DND-41 (cell line): ENCODE measurements around the gene ESRP2.

Experiments
- ATAC-seq: fragments of 200-7000 bp; cut with Tn5 transposase; 3 replicates; pipeline ENCODE4 v1.9.1; 2021; ENCODE audit warnings: low read depth; ENCODE audit not compliant: insufficient read depth
- DNase-seq: peaks from one replicate; pipeline ENCODE4 v3.0.0-alpha.2; 2020
- H2AFZ ChIP-seq: 2 replicates; pipeline ENCODE4 v1.6.0; 2012; ENCODE audit warnings: low read depth, low read length
- H3K27ac ChIP-seq: 2 replicates; pipeline ENCODE4 v1.5.1; 2012; ENCODE audit warnings: low read length, inconsistent platforms
- H3K27me3 ChIP-seq: fragments of 200-600 bp; sonication (generic); 2 replicates; pipeline ENCODE4 v1.6.0; 2012; ENCODE audit warnings: low read length, mild to moderate bottlenecking, inconsistent platforms; ENCODE audit not compliant: insufficient read depth, poor library complexity
- H3K36me3 ChIP-seq: 2 replicates; pipeline ENCODE4 v1.5.1; 2012; ENCODE audit warnings: low read length, inconsistent platforms; ENCODE audit not compliant: insufficient read depth
- H3K4me1 ChIP-seq: 2 replicates; pipeline ENCODE4 v1.5.1; 2012; ENCODE audit warnings: mild to moderate bottlenecking, low read length; ENCODE audit not compliant: insufficient read depth
- H3K4me2 ChIP-seq: 2 replicates; pipeline ENCODE4 v1.6.0; 2012; ENCODE audit warnings: mild to moderate bottlenecking, moderate library complexity, low read length, inconsistent platforms; ENCODE audit not compliant: insufficient read depth
- H3K4me3 ChIP-seq, 2 experiments: fragments of 200-600 bp in 1 of 2; shearing (Covaris generic) in 1 of 2; 2 replicates each; pipeline ENCODE4 v1.5.1; 2012 to 2016; ENCODE audit warnings: inconsistent platforms in 2 of 2, low read length in 2 of 2, mild to moderate bottlenecking in 2 of 2, low read depth in 1 of 2, moderate library complexity in 1 of 2
- H3K79me2 ChIP-seq: 2 replicates; pipeline ENCODE4 v1.6.0; 2012; ENCODE audit warnings: low read length, inconsistent platforms; ENCODE audit not compliant: insufficient read depth
- H3K9ac ChIP-seq: 2 replicates; pipeline ENCODE4 v1.6.0; 2012; ENCODE audit warnings: low read depth, mild to moderate bottlenecking, inconsistent platforms, low read length, moderate library complexity
- H3K9me3 ChIP-seq: 2 replicates; pipeline ENCODE4 v1.5.1; 2012; ENCODE audit warnings: low read length, moderate library complexity, mild to moderate bottlenecking, inconsistent platforms; ENCODE audit not compliant: insufficient read depth, severe bottlenecking
- H4K20me1 ChIP-seq: 2 replicates; pipeline ENCODE4 v1.6.0; 2012; ENCODE audit warnings: low read length; ENCODE audit not compliant: insufficient read depth
- CTCF ChIP-seq: IDR thresholded peaks from 2 replicates; pipeline ENCODE4 v1.5.1; 2012; ENCODE audit warnings: borderline replicate concordance, low read length, moderate library complexity, mild to moderate bottlenecking; ENCODE audit not compliant: poor library complexity, severe bottlenecking; ENCODE audit errors: extremely low read depth
- EZH2 ChIP-seq: IDR thresholded peaks from 3 replicates; pipeline ENCODE4 v1.6.1; 2012; ENCODE audit warnings: borderline replicate concordance, low read depth, mild to moderate bottlenecking, moderate library complexity, low read length, inconsistent platforms; ENCODE audit not compliant: severe bottlenecking

The ESRP2 gene

GRCh38 chr16:68242926-68243858, 7.3 kb upstream of the ESRP2 start:
- Histone ChIP-seq H3K4me2 (no peak overlapping the region), H3K27ac (no peak overlapping the region), H4K20me1 (peaks cover 7% of the 10 kb centered on the region; the same call in 1 of the 2 replicates), H3K4me1 (peaks cover 38% of the 10 kb centered on the region), H3K79me2 (peaks cover 29% of the 10 kb centered on the region), H3K27me3 (no peaks in the 10 kb centered on the region), H3K36me3 (no peaks in the 10 kb centered on the region; the same call in none of the 2 replicates), H2AFZ (no peak overlapping the region), H3K9ac (no peak overlapping the region), H3K9me3 (no peaks in the 10 kb centered on the region), H3K4me3 (no peak overlapping the region)
- TF ChIP-seq CTCF (no peak), EZH2 (no peak)
- ATAC-seq (no peak), DNase-seq (no peak)

GRCh38 chr16:68242085-68242484, 6.2 kb upstream of the ESRP2 start:
- H3K9me3 ChIP-seq: no peaks in the 10 kb centered on the region
- ATAC-seq: no peak
- H3K9ac ChIP-seq: no peak overlapping the region
- no peak for DNase-seq
- peaks cover 28% of the 10 kb centered on the region for H3K4me1 ChIP-seq
- H3K4me2 ChIP-seq: no peak overlapping the region
- H2AFZ ChIP-seq: no peak overlapping the region
- no peak overlapping the region for H3K27ac ChIP-seq
- TF ChIP-seq EZH2 (no peak), CTCF (no peak)
- peaks cover 18% of the 10 kb centered on the region for H3K79me2 ChIP-seq
- peaks cover 7% of the 10 kb centered on the region; the same call in 1 of the 2 replicates for H4K20me1 ChIP-seq
- H3K36me3 ChIP-seq: no peaks in the 10 kb centered on the region; the same call in 1 of the 2 replicates
- H3K27me3 ChIP-seq: no peaks in the 10 kb centered on the region
- H3K4me3 ChIP-seq: no peak overlapping the region

GRCh38 chr16:68238029-68238345, 2.1 kb upstream of the ESRP2 start:
- no peaks in the 10 kb centered on the region; the same call in 1 of the 2 replicates for H3K36me3 ChIP-seq
- DNase-seq: no peak
- 0 out of 2 replicates have a peak, but pooled peaks cover 3% of the 10 kb centered on the region for H3K4me1 ChIP-seq
- ATAC-seq: no peak
- H3K4me2 ChIP-seq: no peak overlapping the region
- H3K4me3 ChIP-seq: no peak overlapping the region
- no peaks in the 10 kb centered on the region for H3K27me3 ChIP-seq
- no peaks in the 10 kb centered on the region for H3K9me3 ChIP-seq
- H4K20me1 ChIP-seq: no peaks in the 10 kb centered on the region
- H3K27ac ChIP-seq: no peak overlapping the region
- TF ChIP-seq EZH2 (no peak), CTCF (no peak)
- H3K9ac ChIP-seq: no peak overlapping the region
- H3K79me2 ChIP-seq: no peaks in the 10 kb centered on the region
- H2AFZ ChIP-seq: no peak overlapping the region
